Fibroblast of skin of scalp (primary cell): ENCODE measurements around the gene LDAH.

Experiments
- DNase-seq: peaks from one replicate; pipeline ENCODE4 v3.0.0-alpha.2; 2013

Gene LDAH

DNA sequence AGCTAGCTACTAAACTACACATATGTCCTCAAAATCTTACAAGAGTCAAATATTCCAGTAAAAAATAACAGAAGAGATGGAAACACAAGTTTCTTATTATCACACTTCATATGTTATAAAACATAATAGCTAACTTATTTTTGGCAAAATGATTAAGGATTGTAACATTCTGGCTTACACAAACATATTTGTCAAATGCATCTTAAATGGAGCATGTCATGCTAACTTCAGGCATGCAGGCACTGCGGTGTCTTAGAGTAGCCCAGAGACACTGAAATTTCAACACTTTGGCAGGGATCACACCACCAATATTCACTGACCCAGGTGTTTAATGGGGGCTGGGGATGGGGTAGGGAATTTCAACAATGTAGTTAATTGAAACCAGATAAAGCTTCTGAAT lies 51.6 kb downstream of the LDAH start:
- DNase-seq: peak; percentile 7

DNA sequence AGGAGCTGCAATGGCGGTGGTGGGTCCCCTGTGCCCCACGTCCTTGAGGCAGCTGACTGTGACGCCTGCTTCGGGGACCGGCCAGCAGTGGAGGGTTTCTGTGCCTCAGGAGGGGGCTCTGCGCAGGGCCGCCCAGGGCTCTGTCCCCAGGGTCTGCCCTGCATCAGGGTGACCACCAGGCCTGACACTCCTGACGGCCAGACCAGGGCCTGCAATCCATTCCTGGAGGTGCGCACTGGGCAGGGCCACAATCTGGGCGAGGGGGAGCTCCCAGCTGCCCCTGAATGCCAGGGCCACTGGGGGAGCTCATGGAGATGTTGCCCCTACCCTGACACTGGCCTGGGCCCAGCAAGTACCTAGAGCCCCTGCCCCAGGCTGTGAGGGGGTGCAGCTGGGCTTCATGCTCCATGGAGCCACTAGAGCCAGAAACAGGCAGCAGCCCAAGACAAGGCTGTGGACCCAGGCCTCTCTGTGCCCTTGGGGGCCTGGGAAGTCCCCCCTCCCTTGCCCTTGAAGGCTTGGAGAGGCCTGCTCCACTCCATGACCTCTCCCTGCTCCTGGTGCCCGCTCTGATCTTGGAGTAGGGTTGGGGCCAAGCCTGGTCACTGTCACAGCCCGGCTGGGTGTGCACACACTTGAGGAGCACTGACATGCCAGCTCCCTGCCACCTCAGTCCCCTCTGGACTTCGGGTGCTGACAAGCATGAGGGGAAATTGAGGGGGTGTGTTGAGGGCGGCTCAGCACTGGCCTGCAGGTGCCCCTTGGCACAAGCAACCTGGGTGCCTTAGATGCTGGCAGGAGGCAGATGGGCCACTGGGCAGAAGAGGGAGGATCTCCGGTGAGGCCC lies 55.9 kb downstream of the LDAH start:
- DNase-seq: no peak

DNA sequence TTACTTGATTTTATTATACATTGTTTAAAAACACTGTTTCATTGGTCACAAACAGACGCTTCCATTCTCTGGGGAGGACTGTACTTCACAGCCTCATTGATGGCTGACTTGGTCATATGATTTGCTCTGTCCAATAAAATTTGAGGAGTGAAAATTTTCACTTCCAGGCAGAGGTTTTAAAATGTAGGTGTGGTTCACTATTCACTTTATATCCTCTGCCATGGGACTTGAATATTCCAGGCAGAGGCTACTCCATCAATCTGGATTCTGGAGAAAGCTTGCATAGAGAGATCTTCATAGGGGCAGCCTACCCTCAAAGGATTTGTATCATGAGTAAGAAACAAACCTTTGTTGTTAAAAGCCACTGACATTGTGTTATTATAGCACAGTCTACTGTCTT lies 56.7 kb downstream of the LDAH start:
- no peak for DNase-seq

DNA sequence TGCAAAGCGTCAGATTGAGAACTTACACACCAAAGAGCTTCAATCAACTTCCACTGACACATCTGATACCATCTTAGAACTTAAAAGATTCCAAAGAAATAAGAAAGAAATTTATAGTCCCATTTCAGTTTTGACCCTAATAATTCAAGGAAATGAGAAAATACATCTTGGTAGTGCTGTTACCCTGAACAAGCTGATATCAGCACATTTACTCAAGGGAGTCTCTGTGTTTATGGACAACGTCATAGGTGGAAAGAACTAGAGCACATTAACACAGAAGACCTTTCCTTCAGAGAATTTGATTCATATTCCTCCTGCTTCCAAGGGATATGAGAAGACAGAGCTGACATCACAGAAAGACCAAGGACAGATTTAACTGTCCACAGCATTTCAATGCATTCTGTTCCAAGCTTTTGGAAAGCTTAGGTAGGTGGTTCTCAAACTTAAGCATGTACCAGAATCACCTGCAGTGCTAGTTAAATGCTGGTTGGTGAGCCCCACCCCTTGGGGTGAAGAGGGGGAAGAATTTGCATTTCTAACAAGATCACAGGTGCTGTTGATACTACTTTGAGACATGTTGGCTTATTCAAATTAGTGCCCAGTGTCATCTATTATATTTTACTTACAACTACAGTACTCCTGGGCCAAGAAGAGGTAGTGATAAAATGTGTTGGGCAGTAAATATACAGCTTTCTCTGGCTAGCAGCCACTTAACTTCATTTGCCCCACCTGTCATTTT lies 59.8 kb downstream of the LDAH start:
- DNase-seq: no peak

- no peak for DNase-seq
Measured at GRCh38 chr2:20759487-20759886, 63.4 kb downstream of the LDAH start.

DNA sequence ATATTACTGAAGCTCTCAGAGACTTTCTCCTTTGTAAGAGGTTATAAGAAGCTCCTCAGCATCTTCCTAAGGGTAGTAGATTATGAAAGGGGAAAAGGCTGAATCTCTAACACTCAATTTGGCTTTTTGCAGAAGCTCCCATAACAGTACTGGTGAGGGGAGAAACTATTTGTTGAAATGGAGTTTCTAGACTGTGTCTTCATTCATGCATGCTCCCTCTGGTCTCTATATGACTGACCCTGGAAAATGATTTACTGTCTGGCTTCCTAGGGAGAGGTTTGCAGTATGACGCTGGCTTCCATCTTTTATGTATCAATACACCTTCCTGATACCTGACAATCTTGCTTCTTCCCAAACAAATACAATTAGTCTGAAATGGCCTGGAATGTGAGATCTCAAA lies 63.9 kb downstream of the LDAH start:
- no peak for DNase-seq

GRCh38 chr2:20757405-20758090 lies 65.4 kb downstream of the LDAH start:
- DNase-seq: no peak

DNA sequence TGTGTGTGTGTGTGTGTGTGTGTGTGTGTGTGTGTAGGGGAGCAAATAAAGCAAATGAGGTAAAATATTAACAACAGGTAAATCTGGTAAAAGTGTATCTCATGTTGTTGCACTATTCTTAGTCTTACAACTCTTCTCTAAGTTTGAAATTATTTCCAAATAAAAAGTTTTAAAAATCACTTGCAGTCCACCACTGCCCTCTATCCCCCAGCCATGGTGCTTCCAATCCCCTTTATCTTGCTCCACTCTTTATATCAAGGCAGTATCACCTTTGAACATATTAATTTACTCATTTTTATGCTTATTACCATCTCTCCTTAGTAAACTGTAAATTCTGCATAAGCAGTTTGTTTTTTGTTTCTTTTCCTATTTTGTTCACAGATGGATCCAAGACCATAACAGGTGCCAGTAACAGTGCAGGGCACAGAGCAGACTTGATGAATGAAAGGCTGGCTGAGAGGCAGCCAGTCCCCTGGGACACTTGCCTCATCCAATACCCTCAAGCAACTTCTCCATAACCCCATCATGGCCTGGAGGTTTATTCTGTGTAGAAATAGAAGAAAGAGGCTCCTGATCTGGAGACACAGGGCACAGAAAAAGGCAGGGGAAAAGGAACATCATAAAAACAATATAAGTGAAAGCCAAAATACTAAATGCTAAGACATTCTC lies 67.6 kb downstream of the LDAH start:
- no peak for DNase-seq

- DNase-seq: no peak
Measured at GRCh38 chr2:20752293-20752692, 70.6 kb downstream of the LDAH start.

GRCh38 chr2:20747317-20747716 lies 75.6 kb downstream of the LDAH start:
- no peak for DNase-seq

- DNase-seq: no peak
Measured at GRCh38 chr2:20745924-20746555, 76.9 kb downstream of the LDAH start.

- no peak for DNase-seq
Measured at GRCh38 chr2:20744366-20745335, 78.2 kb downstream of the LDAH start.

GRCh38 chr2:20738772-20739171 lies 84.1 kb downstream of the LDAH start:
- no peak for DNase-seq

- DNase-seq: no peak
Measured at GRCh38 chr2:20737505-20737904, 85.4 kb downstream of the LDAH start.

DNA sequence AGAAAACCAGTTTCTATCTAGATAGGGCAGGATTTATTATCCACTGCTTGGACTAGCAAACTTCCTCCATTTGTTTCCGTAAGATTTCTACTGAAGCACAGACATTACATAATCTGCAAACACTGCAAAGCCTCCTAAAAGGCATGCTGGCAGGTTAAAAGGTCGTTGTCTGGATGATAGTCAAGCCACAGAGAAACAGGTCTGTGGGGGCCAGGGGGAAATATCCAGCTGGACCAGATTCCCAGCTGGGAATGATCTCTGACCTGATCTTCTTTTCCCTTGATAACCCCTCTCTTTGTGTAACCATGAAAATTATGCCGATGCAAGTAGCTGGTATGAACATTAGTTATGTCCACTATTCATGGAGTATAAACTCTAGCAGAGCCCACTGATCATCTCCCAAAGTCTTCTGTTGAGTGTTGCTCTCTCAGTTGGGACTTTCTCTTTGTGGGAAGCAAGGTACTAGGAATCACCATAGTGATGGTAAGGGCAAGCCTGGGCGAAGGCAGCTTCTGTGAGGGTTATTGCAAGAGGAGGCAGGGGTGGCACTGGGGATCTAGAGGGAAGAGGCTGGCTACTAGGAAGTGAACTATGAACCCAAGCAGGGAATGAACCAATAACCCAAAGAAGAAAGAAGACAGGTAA lies 94.7 kb downstream of the LDAH start:
- no peak for DNase-seq

- DNase-seq: no peak
Measured at GRCh38 chr2:20726913-20727312, 96.0 kb downstream of the LDAH start.

GRCh38 chr2:20725782-20726181 lies 97.1 kb downstream of the LDAH start:
- DNase-seq: no peak

GRCh38 chr2:20724500-20725053 lies 98.3 kb downstream of the LDAH start:
- DNase-seq: no peak

DNA sequence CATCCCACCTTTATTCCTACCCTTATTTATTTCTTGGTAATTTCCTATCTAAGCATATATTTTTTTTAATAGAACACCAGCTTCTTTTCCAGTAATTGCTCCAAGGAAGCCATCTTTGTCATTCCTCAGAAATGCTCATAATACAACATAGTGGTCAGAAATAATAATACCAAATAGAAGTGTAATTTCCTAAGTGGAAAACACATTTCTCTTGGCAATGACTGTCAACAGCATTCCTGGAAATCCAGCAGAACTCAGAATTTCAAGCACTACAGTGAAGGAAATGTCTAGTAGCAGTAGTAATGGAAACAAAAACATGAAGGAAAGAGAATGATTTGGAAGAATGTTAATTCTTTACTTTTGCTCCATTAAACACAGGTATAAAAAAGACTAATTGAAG lies 99.4 kb downstream of the LDAH start:
- peak; percentile 78 for DNase-seq

DNA sequence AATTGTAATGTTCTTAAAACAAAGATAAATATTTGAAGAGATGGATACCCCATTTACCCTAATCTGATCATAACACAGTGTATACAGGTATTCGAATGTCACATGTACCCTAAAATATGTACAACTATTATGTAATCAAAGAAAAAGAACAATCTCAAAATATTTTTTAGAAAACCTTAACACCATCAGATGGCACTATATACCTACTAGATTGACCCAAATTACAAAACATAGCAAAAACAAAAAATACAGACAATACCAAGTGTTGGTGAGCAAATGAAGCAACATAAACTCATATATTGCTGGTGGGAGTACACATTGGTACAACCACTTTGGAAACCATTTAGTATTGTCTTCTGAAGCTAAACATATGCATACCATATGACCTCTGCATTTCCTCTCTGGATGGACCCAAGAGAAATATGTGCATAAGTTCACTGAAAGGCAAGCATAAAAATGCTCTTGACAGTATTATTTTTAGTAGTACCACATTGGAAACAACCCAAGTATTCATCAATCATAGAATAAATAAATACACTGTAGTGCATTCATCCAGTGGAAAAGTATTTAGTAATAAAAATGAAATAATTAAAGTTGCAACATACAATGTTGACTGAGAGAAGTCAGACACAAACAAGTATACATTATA lies 100.2 kb downstream of the LDAH start:
- peak; percentile 48 for DNase-seq
